ENCODE data around the gene SPRED1. TPM values are rescaled to one million over a fixed set of nuclear protein-coding genes. Genes with fewer than 3 reads are reported as not detected.

The SPRED1 gene
- total and polyA plus RNA-seq, 2 experiments from 2014 or later = 11.4 to 44.0 TPM

- TF ChIP-seq ZNF462 (CRISPR knock-in tag; IDR thresholded peaks at IDR 0.05) (no peak), ZNF331 (CRISPR knock-in tag; IDR thresholded peaks at IDR 0.05; ENCODE audit: low read depth) (no peak), REST (IDR thresholded peaks at IDR 0.05; ENCODE audit: unreplicated experiment) (no peak), POLR2AphosphoS5 (IDR thresholded peaks at IDR 0.05; ENCODE audit: low read depth) (no peak), STAT1 (IDR thresholded peaks at IDR 0.05; ENCODE audit: unreplicated experiment) (no peak), CREB1 (CRISPR knock-in tag; IDR thresholded peaks at IDR 0.05; ENCODE audit: low read depth) (no peak)
These were observed 54.6 kb downstream of the SPRED1 start (continued) for GRCh38 chr15:38307251-38307650.

All from GM23338 (cell line).